Neuronal stem cell (in vitro differentiated cells): ENCODE data around the gene EMX2.

Experiments used
- DNase-seq: peaks from one replicate; pipeline ENCODE4 v3.0.0-alpha.2; 2013; ENCODE audit warnings: low spot score
- H2AFZ ChIP-seq: one replicate; pipeline ENCODE4 v1.6.1; 2013; ENCODE audit warnings: mild to moderate bottlenecking, low read length, inconsistent platforms
- H2AK5ac ChIP-seq: 2 replicates; pipeline ENCODE4 v1.6.1; 2013; ENCODE audit warnings: low read depth, mild to moderate bottlenecking, inconsistent platforms, low read length, moderate library complexity, mixed read lengths
- H2BK120ac ChIP-seq: 2 replicates; pipeline ENCODE4 v1.6.1; 2013; ENCODE audit warnings: low read depth, mild to moderate bottlenecking, inconsistent platforms, low read length, moderate library complexity, mixed read lengths
- H2BK12ac ChIP-seq: one replicate; pipeline ENCODE4 v1.6.1; 2013; ENCODE audit warnings: low read length, inconsistent platforms
- H2BK15ac ChIP-seq: 2 replicates; pipeline ENCODE4 v1.6.1; 2013; ENCODE audit warnings: mild to moderate bottlenecking, low read length, inconsistent platforms, mixed read lengths
- H2BK5ac ChIP-seq: one replicate; pipeline ENCODE4 v1.6.1; 2013; ENCODE audit warnings: inconsistent platforms, mild to moderate bottlenecking, low read length, moderate library complexity
- H3K14ac ChIP-seq: one replicate; pipeline ENCODE4 v1.6.1; 2013; ENCODE audit warnings: low read length, inconsistent platforms
- H3K18ac ChIP-seq: 2 replicates; pipeline ENCODE4 v1.6.1; 2013; ENCODE audit warnings: low read length, inconsistent platforms
- H3K23ac ChIP-seq: 2 replicates; pipeline ENCODE4 v1.6.1; 2013; ENCODE audit warnings: low read depth, mild to moderate bottlenecking, mixed read lengths, low read length, inconsistent platforms; ENCODE audit not compliant: poor library complexity
- H3K27ac ChIP-seq: replicated peaks from 3 replicates; pipeline ENCODE4 v1.5.1; 2013; ENCODE audit warnings: low read length, inconsistent platforms
- H3K27me3 ChIP-seq, 3 experiments: 2 replicates each; pipeline ENCODE4 v1.6.1; 2013; ENCODE audit warnings: low read length in 3 of 3, mild to moderate bottlenecking in 2 of 3, inconsistent platforms in 1 of 3, low read depth in 1 of 3, mixed read lengths in 1 of 3, moderate library complexity in 1 of 3; ENCODE audit not compliant: control insufficient read depth in 3 of 3, insufficient read depth in 3 of 3
- H3K36me3 ChIP-seq, 2 donors: replicated peaks in 1 of 2; 2 replicates each; pipeline ENCODE4 v1.6.1; 2013; ENCODE audit warnings: low read length in 2 of 2; ENCODE audit not compliant: control insufficient read depth in 2 of 2, insufficient read depth in 2 of 2
- H3K4ac ChIP-seq: 2 replicates; pipeline ENCODE4 v1.6.1; 2013; ENCODE audit warnings: inconsistent platforms, mild to moderate bottlenecking, low read length, moderate library complexity
- H3K4me1 ChIP-seq, 2 donors: 1 replicate in 1 of 2; 2 replicates in 1 of 2; pipeline ENCODE4 v1.6.1; 2013; ENCODE audit warnings: low read length in 2 of 2, low read depth in 1 of 2; ENCODE audit not compliant: control insufficient read depth in 2 of 2, insufficient read depth in 1 of 2
- H3K4me2 ChIP-seq: one replicate; pipeline ENCODE4 v1.6.1; 2013; ENCODE audit warnings: mild to moderate bottlenecking, low read length, inconsistent platforms; ENCODE audit not compliant: insufficient read depth, poor library complexity, severe bottlenecking
- H3K4me3 ChIP-seq, 2 donors: 2 replicates each; pipeline ENCODE4 v1.5.1; 2013; ENCODE audit warnings: low read length in 2 of 2, mild to moderate bottlenecking in 2 of 2, inconsistent platforms in 1 of 2, moderate library complexity in 1 of 2
- H3K79me1 ChIP-seq: one replicate; pipeline ENCODE4 v1.6.1; 2013; ENCODE audit warnings: low read depth, mild to moderate bottlenecking, inconsistent platforms, low read length, moderate library complexity
- H3K9ac ChIP-seq: one replicate; pipeline ENCODE4 v1.6.1; 2013; ENCODE audit warnings: mild to moderate bottlenecking, low read depth, low read length, inconsistent platforms; ENCODE audit not compliant: poor library complexity
- H3K9me3 ChIP-seq, 2 donors: replicated peaks in 1 of 2; 2 replicates each; pipeline versions ENCODE3 to v1.6.1; 2013; ENCODE audit warnings: low read length in 2 of 2, mild to moderate bottlenecking in 2 of 2, inconsistent platforms in 1 of 2, low read depth in 1 of 2, mixed read lengths in 1 of 2, moderate library complexity in 1 of 2; ENCODE audit not compliant: control insufficient read depth in 2 of 2, insufficient read depth in 1 of 2
- H4K8ac ChIP-seq: one replicate; pipeline ENCODE4 v1.6.1; 2013; ENCODE audit warnings: low read depth, mild to moderate bottlenecking, inconsistent platforms, low read length, moderate library complexity
- H4K91ac ChIP-seq: one replicate; pipeline ENCODE4 v1.6.1; 2013; ENCODE audit warnings: low read length, low read depth, mild to moderate bottlenecking, inconsistent platforms; ENCODE audit not compliant: poor library complexity
- WGBS, 2 donors: extraction: QIAGEN DNeasy Blood & Tissue Kit; methylation state at CpG; one replicate each; pipeline ENCODE4 v1.1.7; 2013; ENCODE audit warnings: missing lambda C conversion rate in 2 of 2, mixed read lengths in 1 of 2; ENCODE audit not compliant: insufficient read length in 2 of 2, insufficient replicate concordance in 1 of 2; ENCODE audit errors: extremely low coverage in 2 of 2; 5-methylcytosine and 5-hydroxymethylcytosine counted together

EMX2 gene

GRCh38 chr10:117565068-117565467 lies 22.5 kb downstream of the EMX2 start:
- peaks cover 0 to 2% (median 0%) of the 10 kb centered on the region in 3 experiments for H3K27me3 ChIP-seq
- WGBS, 2 donors, result no CpG with 5 or more reads among the region's 3 CpGs

GRCh38 chr10:117568334-117568733 lies 25.8 kb downstream of the EMX2 start:
- H3K18ac ChIP-seq, result no peak overlapping the region
- H3K4me3 ChIP-seq, result no peak overlapping the region
- H3K4me1 ChIP-seq, result peaks cover 0 to 7% of the 10 kb centered on the region in 2 donors
- H3K4ac ChIP-seq, result no peak overlapping the region
- H4K91ac ChIP-seq, result no peak overlapping the region
- H3K23ac ChIP-seq, result no peak overlapping the region
- H3K27ac ChIP-seq, result no peak overlapping the region
- H3K4me2 ChIP-seq, result no peak overlapping the region
- no peak overlapping the region for H2BK120ac ChIP-seq
- H3K9me3 ChIP-seq, result peaks cover 0 to 2% of the 10 kb centered on the region in 2 donors
- no peak for DNase-seq
- no peak overlapping the region for H2BK12ac ChIP-seq
- no peak overlapping the region for H2AFZ ChIP-seq
- H2BK15ac ChIP-seq, result no peak overlapping the region
- H3K79me1 ChIP-seq, result no peaks in the 10 kb centered on the region
- H2AK5ac ChIP-seq, result no peak overlapping the region
- WGBS, 2 donors, result no CpG with 5 or more reads among the region's 7 CpGs
- H2BK5ac ChIP-seq, result no peak overlapping the region
- H3K36me3 ChIP-seq, result no peaks in the 10 kb centered on the region
- no peaks in the 10 kb centered on the region for H3K27me3 ChIP-seq
- H3K9ac ChIP-seq, result no peak overlapping the region
- no peak overlapping the region for H3K14ac ChIP-seq
- H4K8ac ChIP-seq, result no peak overlapping the region

More at GRCh38 chr10:117565068-117565467, 22.5 kb downstream of the EMX2 start:
- H3K36me3 ChIP-seq, result no peaks in the 10 kb centered on the region
- H2AK5ac ChIP-seq, result no peak overlapping the region
- H2BK12ac ChIP-seq, result no peak overlapping the region
- H2AFZ ChIP-seq, result no peak overlapping the region
- H3K18ac ChIP-seq, result no peak overlapping the region
- H4K91ac ChIP-seq, result no peak overlapping the region
- H3K14ac ChIP-seq, result no peak overlapping the region
- H4K8ac ChIP-seq, result no peak overlapping the region
- peaks cover 0 to 7% of the 10 kb centered on the region in 2 donors for H3K4me1 ChIP-seq
- no peak overlapping the region for H3K4ac ChIP-seq
- H3K9me3 ChIP-seq, result peaks cover 0 to 4% of the 10 kb centered on the region in 2 donors
- no peak overlapping the region for H3K23ac ChIP-seq
- H3K79me1 ChIP-seq, result no peaks in the 10 kb centered on the region
- H3K27ac ChIP-seq, result no peak overlapping the region
- no peak overlapping the region for H3K9ac ChIP-seq
- no peak overlapping the region for H2BK15ac ChIP-seq
- no peak overlapping the region for H2BK5ac ChIP-seq
- peak overlapping the region; percentile 44 for H2BK120ac ChIP-seq
- H3K4me3 ChIP-seq, result no peak overlapping the region
- no peak overlapping the region for H3K4me2 ChIP-seq
- no peak for DNase-seq

- no peak overlapping the region for H3K14ac ChIP-seq
- no peak overlapping the region for H3K4me2 ChIP-seq
- H3K4ac ChIP-seq, result no peak overlapping the region
- H2AFZ ChIP-seq, result no peak overlapping the region
- H3K4me3 ChIP-seq, result no peak overlapping the region
- no peak overlapping the region for H3K9ac ChIP-seq
- no peaks in the 10 kb centered on the region for H3K79me1 ChIP-seq
- H3K23ac ChIP-seq, result no peak overlapping the region
- no peak overlapping the region for H2BK12ac ChIP-seq
- H3K4me1 ChIP-seq, result peaks cover 0 to 6% of the 10 kb centered on the region in 2 donors
- H4K91ac ChIP-seq, result no peak overlapping the region
- no peak overlapping the region for H4K8ac ChIP-seq
- no peak overlapping the region for H2BK120ac ChIP-seq
- no peak overlapping the region for H2AK5ac ChIP-seq
- no CpG with 5 or more reads among the region's 9 CpGs for WGBS, 2 donors
- no peak overlapping the region for H2BK5ac ChIP-seq
- no peak overlapping the region for H3K27ac ChIP-seq
- DNase-seq, result no peak
- peak overlapping the region; percentile 62 for H3K18ac ChIP-seq
- no peaks in the 10 kb centered on the region for H3K9me3 ChIP-seq
- no peaks in the 10 kb centered on the region for H3K27me3 ChIP-seq
- no peak overlapping the region for H2BK15ac ChIP-seq
- H3K36me3 ChIP-seq, result no peaks in the 10 kb centered on the region
Measured at GRCh38 chr10:117569610-117570390, 27.3 kb downstream of the EMX2 start.

- WGBS, 2 donors, result no CpG with 5 or more reads among the region's 5 CpGs
- peaks cover 0 to 6% of the 10 kb centered on the region in 2 donors for H3K4me1 ChIP-seq
Measured at GRCh38 chr10:117570880-117571279, 28.3 kb downstream of the EMX2 start.

More at GRCh38 chr10:117570880-117571279, 28.3 kb downstream of the EMX2 start:
- Histone ChIP-seq H3K27ac (no peak overlapping the region), H2BK15ac (peak overlapping the region; percentile 42), H2BK5ac (no peak overlapping the region), H2AK5ac (no peak overlapping the region), H3K4me2 (no peak overlapping the region), H4K91ac (no peak overlapping the region), H2BK120ac (no peak overlapping the region), H3K9ac (no peak overlapping the region), H3K27me3 (peaks cover 0 to 2% (median 0%) of the 10 kb centered on the region in 3 experiments), H4K8ac (no peak overlapping the region), H3K23ac (no peak overlapping the region), H2AFZ (no peak overlapping the region), H3K9me3 (no peaks in the 10 kb centered on the region), H3K18ac (no peak overlapping the region), H2BK12ac (no peak overlapping the region), H3K4me3 (no peak overlapping the region), H3K4ac (no peak overlapping the region), H3K14ac (no peak overlapping the region), H3K36me3 (no peaks in the 10 kb centered on the region), H3K79me1 (no peaks in the 10 kb centered on the region)
- DNase-seq, result no peak
